ENCODE data around the gene UBC.

DNA sequence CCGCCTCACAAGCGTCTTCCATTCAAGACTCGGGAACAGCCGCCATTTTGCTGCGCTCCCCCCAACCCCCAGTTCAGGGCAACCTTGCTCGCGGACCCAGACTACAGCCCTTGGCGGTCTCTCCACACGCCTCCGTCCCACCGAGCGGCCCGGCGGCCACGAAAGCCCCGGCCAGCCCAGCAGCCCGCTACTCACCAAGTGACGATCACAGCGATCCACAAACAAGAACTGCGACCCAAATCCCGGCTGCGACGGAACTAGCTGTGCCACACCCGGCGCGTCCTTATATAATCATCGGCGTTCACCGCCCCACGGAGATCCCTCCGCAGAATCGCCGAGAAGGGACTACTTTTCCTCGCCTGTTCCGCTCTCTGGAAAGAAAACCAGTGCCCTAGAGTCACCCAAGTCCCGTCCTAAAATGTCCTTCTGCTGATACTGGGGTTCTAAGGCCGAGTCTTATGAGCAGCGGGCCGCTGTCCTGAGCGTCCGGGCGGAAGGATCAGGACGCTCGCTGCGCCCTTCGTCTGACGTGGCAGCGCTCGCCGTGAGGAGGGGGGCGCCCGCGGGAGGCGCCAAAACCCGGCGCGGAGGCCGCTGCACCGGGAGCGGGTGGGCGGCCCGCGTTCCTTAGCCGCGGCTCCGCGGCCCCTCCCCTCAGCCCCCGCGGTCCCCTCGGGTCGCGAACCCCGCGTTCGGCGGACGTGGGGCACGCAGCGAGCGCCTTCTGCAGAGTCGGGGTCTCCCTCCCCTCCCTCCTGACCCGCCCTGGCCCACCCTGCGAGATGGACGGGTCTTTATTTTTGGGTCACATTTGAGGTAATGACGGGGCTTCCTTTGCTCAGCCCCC, at the start of gene UBC:
- TF ChIP-seq POLR2A (IDR thresholded peaks at IDR 0.05; ENCODE audit: low read depth): peak; percentile 100
- TF ChIP-seq CTCF (IDR thresholded peaks at IDR 0.05): peak in 1 of 3 experiments; percentile 25
- peak in 1 of 2 donors; percentile 100 for TF ChIP-seq POLR2AphosphoS5 (IDR thresholded peaks at IDR 0.05)
- TF ChIP-seq EP300 (IDR thresholded peaks at IDR 0.05): no peak

Measured in esophagus muscularis mucosa (tissue), 4 donors.